Stimulated activated CD4-positive, alpha-beta T cell treated with anti-CD3 and anti-CD28 coated beads, Interleukin-15, amount 100 ng/mL, for 48 hours (primary cell): ENCODE data around the gene TIMM13.

Experiments
- DNase-seq, 2 donors: peaks; one replicate each; pipeline ENCODE4 v3.0.0-alpha.2; 2020; ENCODE audit warnings: low read depth in 2 of 2

The TIMM13 gene

DNA sequence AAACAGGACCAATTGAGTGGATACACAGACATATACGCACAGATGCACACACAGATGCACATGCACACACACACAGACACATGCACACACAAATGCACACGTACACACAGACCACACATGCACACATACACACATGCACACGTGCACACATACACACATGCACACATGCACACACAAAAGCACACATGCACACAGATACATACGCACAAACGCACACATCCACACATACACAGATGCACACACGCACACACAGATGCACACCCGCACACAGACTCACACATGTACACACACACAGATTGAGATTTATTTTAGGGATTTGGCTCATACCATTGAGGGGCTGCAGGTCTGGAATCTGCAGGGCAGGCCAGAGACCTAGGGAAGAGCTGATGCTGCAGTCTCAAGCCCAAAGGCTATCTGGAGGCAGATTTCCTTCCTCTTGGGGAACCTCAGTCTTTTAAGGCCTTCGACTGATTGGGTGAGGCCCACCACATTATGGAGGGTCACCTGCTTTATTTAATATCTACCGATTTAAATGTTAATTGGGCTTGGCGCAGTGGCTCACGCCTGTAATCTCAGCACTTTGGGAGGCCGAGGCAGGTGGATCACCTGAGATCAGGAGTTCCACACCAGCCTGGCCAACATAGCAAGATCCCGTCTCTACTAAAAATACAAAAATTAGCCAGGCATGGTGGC, 44.7 kb downstream of the TIMM13 start:
- no peak for DNase-seq

DNA sequence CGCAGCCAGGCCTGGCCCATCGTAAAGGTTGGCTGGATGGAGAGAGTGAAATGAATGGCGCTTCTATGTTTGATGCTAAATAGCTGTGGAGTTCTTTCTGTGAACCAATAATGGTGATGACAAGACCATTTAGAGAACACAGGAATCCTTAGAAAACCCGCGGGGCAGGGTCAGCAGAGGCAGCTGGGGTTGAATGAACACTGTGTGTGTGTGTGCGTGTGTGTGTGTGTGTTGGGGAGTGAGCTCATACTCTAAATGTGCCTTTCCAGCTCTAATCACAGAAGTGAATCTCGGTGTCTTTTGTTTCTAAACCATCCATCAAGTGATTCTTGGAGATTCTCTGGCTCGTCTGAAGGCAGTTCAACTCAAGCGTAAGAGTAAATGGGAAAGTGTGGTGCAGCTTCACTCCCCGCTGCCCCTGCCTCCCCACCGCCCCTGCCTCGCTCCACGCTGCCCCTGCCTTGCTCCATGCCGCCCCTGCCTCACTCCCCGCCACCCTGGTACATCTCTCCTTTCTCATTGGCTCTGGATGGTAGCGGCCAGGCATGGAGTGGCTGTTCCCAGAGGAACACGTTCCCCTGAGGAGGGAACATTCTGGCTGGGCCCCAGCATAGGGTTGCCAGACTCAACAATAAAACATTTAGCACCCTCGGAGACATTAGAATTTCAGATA, 46.1 kb downstream of the TIMM13 start:
- no peak for DNase-seq

DNA sequence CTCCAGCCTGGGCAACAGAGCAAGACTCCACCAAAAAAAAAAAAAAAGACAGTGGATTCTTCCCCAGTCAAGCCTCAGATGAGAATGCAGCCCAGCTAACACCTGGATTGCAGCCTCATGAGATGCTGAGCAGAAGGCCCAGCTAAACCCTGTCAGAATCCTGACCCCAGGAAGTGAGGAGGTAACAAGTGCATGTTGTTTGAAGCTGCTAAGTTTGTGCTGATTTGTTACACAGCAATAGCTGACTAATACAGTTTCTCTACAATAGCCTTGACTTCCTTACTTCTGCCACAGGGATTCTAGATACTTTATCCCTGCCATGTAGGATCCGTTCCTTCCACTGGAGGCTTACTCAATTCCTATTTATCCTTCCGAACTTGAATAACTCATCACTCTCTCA, 46.8 kb downstream of the TIMM13 start:
- DNase-seq = no peak

DNA sequence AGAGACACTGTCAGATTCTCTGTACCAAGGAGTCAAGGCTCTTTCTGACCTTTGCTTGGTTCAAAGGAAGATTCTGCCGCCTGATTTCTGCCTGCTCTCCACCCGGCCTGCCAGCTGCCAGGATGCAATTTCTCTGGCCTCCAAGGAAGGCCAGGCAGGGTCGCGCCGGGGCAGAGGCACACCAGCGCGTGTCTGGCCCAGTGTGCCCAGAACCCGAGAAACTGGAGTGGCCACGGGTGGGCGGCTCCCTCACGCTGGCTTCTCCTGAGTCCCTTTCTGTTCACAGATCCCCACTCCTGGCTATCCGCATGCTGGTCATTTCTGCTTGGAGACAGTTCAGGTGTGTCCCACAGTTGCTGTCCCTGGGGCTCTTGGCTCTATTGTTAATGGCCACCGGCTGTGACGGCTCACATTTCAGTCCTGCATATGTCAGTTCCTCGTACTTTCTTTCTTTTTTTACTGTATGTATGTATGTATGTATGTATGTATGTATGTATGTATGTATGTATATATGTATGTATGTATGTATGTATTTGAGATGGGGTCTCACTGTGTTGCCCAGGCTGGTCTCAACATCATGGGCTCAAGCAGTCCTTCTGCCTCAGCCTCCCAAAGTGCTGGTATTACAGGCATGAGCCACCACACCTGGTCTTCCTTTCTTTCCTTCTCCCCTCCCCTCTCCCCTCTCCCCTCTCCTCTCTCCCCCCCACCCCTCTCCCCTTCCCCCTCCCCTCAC, 50.4 kb downstream of the TIMM13 start:
- no peak for DNase-seq
